GM18870 (cell line): Measurements from ENCODE around the gene VSX1.

Source experiments
- ATAC-seq: cut with Tn5 transposase; IDR thresholded peaks from one replicate; pipeline ENCODE4 v1.9.1; 2021; ENCODE audit warnings: moderate library complexity; ENCODE audit not compliant: unreplicated experiment

VSX1 gene

GRCh38 chr20:25081730-25082497, at the start of gene VSX1:
TSS of gene VSX1 (minus strand) at chr20:25082141. CDS start at chr20:25082096, 45 bp downstream.
- ATAC-seq: no peak

DNA sequence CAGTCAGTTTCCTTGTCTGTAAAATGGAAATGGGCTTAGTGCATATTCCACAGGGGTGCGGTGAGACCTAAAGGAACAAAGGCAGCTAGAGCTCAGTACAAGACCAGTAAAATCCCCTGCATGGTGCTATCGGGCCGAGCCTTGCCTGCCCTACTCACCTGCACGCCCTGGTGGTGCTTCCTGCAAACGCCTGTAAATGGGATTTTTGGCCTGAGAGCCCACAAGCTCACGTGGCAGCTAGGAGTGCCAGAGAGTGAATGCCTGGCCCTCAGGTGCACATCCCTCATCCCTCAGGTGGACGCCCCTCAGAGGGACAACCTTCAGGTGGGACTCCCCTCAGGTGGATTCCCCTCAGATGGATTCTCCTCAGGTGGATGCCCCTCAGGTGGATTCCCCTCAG, 48.0 kb upstream of the VSX1 start:
- no peak for ATAC-seq

DNA sequence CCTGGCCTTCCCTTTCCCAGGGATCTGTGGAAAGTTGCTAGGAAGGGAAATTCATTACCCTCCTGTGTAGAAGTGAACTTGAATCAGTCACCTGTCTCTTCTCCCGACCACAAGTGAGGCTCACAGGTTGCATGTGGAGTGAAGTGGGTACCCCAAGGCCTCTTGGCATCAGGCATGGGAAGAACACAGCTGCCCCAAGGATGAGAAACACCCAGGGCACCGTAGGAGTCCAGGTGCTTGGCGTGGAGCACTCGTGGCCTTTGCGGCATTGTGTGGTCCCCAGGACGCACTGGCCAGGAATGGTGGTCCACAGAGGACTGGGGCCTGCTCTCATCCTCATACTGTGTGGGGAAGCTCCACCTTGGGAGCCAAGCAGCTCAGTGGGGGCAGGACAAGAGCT, 47.5 kb upstream of the VSX1 start:
- ATAC-seq: no peak

DNA sequence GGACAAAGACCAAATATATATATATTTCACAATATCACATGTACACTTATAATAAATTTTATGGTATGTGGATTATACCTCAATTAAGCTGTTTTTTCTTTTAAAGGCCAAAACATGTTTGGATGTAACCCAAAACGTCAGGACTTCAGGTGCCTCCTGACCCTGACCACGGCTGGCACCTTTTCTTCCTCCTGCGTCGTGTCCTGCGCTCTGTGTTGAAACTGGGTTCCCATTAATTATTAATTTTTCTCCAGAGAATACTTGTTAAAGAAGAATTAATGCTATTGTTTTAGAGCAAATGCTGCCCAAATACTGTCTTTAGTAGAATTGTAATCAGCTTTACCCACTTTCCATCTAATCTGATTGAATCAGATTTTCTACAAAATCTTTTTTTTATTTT, 46.7 kb upstream of the VSX1 start:
- ATAC-seq: no peak

DNA sequence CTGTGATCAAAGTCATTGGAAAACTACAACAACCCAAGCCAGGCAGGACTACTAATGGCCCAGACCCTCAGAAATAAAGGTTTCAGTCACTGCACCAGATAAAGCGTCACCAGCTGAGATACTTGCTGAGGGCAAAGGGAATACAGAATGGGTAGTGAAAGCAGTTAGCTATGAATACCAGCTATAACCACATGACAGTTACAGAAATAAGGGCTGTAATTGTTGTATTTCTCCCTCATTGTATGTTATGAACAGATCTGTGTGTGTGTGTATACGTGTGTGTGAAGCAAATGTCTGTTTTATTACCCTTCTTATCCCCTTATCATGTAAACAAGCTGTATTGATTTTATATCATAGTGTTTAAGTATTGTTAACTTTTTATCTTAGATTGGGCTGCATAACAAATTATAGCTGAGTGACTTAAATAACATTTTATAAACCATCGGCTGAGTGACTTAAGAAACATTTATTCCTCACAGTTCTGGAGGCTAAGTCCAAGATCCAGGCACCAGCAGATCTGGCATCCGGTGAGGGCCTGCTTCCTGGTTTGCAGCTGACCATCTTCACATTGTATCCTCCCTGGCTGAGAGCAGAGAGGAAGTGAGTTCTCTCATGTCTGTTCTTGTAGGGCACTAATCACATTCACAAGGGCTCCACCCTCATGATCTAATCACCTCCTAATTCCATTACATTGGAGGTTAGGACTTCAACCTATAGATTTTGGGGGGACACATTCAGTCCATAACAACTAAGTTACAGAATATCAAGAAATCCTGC, 46.0 kb upstream of the VSX1 start:
- no peak for ATAC-seq

DNA sequence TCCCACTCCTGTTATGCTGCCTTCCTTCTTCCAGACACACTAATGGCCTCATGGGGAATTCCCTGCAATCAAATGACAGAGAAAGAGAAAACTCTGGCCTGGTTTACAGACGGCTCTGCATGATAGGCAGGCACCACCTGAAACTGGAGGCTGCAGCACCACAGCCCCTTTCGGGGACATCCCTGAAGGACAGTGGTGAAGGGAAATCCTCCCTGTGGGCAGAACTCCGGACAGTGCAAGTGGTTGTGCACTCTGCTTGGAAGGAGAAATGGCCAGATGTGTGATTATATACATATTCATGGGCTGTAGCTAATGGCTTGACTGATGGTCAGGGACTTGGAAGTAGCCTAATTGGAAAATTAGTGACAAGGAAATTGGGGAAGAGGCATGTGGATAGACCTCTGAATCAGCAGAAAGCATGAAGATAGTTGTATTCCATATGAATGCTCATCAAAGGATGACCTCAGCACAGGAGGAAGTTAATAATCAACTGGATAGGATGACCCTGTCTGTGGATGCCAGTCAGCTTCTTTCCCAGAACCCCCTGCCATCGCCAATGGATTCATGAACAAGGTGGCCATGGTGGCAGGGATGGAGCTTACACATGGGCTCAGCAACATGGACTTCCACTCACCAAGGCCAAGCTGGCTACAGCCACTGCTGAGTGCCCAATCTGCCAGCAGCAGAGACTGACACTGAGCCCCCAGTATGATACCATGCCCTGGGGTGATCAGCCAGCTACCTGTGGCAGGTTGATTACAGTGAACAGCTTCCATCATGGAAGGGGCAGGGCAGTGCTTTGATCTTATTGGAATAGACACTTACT, 44.5 kb upstream of the VSX1 start:
- ATAC-seq: no peak

DNA sequence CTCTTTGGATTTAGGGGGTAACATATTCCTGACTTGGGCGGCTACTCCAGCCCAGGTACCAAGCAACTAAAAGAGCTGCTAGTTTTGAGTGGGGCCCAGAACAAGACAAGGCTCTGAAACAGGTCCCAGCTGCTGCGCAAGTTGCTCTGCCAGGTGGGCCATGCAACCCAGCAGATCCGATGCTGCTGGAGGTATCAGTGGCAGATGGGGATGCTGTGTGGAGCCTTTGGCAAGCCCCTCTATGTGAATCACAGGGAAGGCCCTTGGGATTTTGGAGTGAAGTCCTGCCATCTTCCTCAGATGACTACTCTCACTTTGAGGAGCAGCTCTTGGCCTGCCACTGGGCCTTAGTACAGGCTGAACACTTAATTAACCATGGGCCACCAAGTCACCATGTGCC, 43.7 kb upstream of the VSX1 start:
- ATAC-seq: no peak

- no peak for ATAC-seq
These were observed 39.0 kb upstream of the VSX1 start for GRCh38 chr20:25120920-25121319.

DNA sequence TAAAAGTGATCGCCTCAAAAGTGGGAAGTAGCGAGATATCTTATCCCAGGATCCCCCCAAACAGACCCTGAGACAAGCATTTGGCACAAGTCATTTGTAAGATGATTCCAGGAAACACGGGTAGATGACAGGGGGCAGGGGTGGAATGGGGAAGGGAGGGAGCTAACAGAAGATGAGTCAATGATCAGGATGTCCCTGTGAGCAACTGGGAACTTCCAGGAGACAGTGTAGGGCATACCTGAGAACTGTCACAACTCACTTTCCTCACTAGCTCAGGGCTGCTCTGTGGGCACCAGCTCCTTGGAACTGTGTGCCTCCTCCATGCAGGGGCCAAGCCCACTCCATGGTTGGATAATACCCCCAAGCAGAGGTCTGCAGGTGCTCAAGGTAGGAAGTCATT, 38.5 kb upstream of the VSX1 start:
- no peak for ATAC-seq

DNA sequence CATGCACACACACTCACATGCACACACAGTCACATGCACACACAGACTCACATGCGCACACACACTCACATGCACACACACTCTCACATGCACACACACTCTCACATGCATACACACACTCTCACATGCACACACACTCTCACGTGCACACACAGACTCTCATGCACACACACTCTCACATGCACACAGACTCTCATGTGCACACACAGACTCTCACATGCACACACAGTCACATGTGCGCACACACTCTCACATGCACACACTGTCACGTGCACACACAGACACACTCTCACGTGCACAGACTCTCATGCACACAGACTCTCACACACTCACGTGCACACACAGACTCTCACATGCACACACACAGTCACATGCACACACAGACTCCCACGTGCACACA, 36.6 kb upstream of the VSX1 start:
- no peak for ATAC-seq

DNA sequence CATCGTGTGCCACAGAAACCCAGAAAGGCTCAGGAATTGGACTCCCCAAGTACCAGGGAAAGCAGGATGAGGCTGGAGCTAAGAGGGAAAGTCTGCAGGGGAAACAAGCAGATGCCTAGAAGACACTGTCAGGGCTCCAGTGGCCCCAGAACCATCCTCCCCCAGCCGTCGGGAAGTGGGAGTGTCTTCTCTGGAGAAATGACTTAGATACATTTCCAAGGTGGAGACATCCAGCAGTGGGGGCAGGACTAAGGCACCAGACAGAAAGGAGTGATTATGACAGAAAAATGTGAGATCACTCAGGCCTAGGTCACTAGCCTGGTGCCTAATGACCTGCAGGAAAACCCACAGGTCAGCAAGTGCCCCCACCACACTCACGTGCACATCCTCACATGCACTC, 36.0 kb upstream of the VSX1 start:
- ATAC-seq: no peak

DNA sequence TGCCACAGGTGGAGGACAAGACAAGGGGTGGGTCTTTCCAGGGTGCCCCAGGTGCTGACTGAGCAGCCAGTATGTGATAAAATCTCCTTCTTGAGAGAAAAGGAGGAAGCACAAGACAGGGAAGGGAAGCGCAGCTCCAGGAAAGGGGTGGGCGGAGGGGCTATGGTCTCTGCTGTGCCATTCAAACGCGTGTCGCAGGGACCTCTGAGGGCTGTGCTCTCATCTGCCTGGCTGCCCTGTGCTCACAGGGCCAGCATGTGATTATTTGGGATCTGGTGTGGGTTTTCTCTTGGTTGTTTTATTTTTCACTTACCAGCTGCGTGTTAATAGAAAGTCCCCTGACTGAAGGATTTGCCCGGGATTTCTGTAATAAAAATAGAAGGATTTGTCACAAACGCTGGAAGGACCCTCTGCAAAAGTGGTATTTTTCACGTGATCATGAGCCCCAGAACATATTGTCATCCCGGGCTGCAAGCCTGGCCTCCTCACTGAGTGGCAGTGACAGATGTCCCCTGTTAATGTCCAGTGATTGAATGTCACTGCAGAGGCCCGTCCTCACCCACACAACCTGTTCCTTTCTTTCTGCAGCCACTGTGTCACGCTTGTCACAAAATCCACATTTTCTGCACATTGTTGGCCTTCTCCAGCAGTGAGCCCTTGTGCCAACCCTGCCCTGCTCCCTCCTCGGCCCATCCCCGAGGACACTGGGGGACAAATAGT, 35.0 kb upstream of the VSX1 start:
- ATAC-seq: no peak

DNA sequence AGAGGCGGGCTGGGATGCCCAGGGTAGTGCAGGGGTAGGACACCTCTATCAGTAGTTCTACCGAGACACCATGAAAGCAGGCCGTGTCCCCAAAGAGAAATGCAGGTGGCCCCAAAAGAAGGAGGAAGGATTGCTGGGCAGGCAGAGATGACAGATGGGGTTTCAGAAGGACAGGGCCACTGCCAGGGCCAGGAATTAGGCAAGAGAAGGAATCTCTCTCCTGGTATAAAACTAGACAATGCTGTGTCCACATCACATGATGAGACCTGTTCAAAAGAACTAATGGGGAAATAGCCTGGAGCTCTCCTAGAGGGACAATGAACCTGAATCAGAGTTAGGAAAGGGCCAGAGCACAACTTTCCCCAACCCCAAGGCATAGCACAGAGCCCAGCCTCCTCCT, 21.6 kb upstream of the VSX1 start:
- ATAC-seq: no peak

DNA sequence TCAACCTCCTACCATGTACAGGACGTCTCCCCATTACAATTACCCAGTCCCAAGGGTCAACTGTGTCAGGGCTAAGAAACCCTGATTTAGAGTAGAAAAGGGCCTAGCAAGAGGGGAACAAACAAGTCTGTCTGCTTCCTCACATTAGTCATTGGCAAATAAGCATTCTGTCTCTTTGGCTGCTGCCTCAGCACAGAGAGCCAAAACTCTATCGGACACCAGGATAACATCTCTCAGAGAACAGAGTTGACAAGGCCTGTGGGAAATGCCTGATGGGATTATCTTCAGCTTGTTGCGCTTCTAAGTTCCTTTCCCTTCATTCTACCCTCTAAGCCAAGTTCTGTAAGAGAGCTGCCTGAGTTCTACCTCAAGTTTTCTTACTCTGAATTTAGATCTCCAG, 19.0 kb upstream of the VSX1 start:
- ATAC-seq: no peak

GRCh38 chr20:25099601-25100140, 17.7 kb upstream of the VSX1 start:
- ATAC-seq: no peak

GRCh38 chr20:25097498-25097897, 15.6 kb upstream of the VSX1 start:
- no peak for ATAC-seq

DNA sequence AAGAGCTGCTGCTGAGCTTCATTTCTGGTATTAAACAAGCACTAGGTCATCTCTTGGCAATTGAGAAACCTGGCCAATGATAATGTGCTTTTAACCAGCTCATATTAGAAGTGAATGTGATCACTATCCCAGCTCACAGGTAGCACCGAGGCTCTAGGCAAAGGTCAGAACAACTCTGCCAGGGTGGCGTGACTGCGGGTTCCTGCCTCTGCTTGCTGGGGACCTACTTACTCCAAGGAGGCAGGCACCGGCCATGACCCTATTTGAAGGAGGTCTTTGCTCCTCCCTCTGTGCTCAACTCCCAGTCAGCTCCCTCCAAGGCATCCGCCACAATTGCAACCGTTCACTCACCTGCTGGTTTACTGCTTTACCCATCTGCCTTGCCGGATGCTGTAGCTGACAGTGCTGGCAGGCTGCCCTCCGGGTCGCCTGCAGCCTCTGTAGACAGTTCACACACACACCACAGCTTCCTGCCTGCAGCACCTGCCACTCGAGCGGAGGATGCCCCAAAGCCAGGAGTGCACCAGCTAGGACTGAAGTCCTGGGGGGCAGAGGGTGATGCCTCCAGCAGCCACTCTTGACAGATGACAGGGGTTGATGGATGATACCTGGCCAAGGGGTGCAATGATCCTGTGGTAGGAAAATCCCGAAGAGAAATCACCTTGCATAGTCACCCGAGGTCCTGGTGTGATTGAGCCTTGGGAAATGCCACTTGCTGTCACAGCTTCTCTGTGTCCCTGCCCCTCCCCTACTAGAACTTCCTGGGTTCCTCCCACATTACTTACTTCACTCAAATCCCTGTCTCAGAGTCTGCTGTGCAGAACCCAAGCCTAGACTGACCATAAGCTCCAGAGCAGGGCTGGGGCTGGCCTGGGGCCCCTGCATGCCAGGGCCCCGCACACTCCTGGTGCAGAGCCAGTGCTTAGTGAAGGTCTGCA, 8.8 kb upstream of the VSX1 start:
- ATAC-seq: no peak

- ATAC-seq: no peak
These were observed 7.7 kb upstream of the VSX1 start for GRCh38 chr20:25089662-25090061.

- no peak for ATAC-seq
These were observed 7.2 kb upstream of the VSX1 start for GRCh38 chr20:25089096-25089495.

- no peak for ATAC-seq
These were observed 6.3 kb upstream of the VSX1 start for GRCh38 chr20:25088267-25088666.
